Renal cortical epithelial cell (primary cell): ENCODE measurements around the gene HMCN1. TPM values are rescaled to one million over a fixed set of nuclear protein-coding genes. Genes with fewer than 3 reads are reported as not detected.
A peak's percentile ranks its signal among the peaks of the same experiment; 100 is the strongest.
"Not testable (repeated sequence)": the region's sequence is repeated elsewhere in the genome, so short reads cannot be mapped to it uniquely, and the experiment has no call there.

ENCODE experiments used
- DNase-seq: peaks from one replicate; pipeline ENCODE4 v3.0.0-alpha.2; 2011; ENCODE audit warnings: low read depth
- total RNA-seq: library from RNA; depleted of rRNA; stranded (reverse); fragments of >200 nt; gene quantifications from 2 replicates; pipeline ENCODE4 v1.2.3, GENCODE V29; 2014

HMCN1 gene
- total RNA-seq, 1 donor from 2014 or later: 57.9 TPM

DNA sequence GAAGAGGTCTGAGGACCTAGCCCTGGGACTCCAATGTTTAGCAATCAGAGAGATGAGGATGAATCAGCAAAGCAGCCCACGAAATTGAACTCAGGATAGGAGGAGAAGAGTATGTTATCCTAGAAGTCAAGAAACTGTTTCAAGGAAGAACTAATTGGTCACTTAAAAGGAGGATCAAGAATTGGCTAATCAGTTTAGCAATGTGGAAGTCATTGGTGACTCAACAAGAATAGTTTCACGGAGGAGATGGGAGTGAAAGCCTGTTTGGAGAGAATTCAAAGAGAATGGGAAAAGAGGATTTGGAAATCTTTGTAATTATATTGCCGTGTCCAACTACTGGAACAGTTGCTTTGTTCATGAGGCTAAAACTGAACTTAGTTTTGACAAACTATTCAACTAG is 7.4 kb downstream of the HMCN1 start:
- DNase-seq: no peak

DNA sequence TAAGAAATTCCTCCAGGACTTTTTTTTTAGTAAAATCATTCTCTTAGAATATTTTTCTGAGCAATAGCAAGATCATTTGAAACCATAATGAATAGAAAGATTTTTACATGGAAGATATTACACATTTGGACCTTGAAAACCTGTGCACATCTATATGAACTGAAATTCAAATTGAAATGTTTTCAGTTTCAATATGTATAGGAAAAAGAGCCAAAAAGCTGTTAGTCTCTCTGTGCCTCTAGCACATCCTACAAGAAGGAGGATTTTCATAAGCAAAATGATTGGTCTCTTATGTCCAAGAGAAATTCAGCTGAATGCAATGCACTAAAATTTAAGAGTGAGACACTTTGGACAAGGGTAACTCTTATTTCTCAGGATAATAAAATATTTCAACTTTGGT is 8.2 kb downstream of the HMCN1 start:
- DNase-seq: no peak

DNA sequence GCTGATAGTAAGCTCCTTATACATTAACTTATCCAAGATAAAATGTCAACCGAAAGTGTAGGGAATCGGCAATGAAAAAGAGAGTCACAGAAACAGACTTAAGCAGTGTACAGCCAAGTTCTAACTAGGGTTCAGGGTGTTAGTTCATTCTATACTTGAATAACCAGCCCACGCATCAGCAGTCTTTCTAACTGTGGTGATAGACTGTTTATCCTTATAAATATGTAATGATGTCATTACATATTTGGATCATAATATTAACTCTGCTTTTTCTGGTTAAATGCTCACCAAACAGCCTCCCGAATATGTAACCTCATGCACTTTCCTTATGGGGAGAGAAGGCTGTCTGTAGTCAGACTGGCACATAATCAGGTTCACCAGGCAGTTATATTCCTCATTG is 11.0 kb downstream of the HMCN1 start:
- DNase-seq: no peak

DNA sequence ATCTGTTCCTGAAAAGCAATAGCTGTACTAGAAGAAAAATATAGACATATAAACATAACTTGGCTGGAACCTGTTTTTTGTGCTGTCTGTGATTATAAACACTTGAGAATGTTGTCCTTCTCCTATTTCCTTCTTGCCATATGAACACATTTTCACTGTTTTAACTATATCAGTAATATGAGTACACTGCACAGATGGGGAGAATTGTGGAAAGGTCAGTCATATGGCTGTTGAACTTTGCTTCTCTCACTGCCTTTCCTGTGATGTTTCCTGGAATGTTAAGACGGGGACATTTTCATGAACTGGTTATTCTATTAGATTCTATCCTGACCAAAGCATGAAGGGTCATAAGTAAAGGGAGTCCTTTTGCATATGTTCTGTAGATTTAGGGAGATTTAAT is 24.9 kb downstream of the HMCN1 start:
- DNase-seq: no peak

DNA sequence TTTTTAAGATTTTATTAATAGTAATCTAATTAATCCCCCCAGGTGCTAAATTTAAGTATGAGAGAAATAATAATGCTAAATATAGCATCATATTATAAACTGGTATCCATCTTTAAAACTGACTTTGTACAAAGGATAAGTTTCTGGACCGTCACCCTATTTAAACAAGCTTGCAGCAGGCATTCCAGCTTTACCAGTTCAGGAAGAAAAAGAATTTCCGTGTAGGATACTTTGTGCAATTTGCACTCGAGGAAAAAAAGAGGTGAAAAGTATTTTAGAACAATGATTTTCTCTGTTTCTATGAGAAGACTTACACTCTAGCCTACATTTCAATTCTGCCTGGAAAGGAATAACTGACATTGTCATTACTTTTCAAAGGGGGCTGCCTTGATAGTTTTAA is 27.6 kb downstream of the HMCN1 start:
- no peak for DNase-seq

DNA sequence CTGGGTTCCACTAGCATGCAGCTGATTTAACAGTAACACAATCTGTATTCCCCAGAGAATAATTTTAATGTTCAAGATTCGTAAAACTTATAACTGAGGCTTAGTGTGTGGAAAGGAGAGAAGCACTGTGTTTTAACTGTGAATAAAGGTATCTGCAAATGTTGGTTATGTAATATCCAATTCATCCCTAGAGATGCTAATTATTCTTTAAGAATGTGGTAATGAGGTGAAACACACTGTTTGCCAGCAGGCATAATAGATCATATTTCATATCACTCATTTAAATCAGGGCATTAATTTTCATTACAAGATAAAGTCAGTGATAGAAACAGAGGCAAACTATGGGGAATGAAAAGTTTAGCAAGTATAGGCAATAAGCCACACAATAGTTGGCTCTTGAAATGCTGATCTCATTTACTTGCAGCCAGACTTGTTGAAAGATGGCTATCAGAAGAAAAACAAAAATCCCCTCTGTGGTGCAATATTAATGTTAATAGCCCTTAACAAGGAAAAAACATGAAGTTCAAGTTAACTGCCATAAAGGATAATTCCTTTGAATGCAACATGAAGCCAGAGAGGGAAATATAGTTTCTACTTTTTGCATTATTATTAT is 33.4 kb downstream of the HMCN1 start:
- no peak for DNase-seq

DNA sequence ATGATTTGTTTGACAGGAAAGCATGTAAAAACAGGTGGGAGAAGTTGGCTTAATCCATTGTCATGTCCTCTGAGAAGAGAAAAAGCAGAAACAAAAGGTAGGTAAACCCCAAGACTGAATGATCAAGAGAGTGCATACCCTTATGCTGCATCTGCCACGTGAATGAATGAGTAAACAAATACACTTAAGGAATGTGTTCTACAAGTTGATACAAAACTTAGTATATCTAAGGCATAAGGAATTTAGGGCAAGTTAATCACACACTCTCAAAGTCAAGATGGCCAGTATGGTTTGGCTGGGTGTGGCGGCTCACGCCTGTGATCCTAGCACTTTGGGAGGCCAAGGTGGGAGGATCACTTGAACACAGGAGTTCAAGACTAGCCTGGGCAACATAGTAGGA is 34.2 kb downstream of the HMCN1 start:
- DNase-seq: no peak

DNA sequence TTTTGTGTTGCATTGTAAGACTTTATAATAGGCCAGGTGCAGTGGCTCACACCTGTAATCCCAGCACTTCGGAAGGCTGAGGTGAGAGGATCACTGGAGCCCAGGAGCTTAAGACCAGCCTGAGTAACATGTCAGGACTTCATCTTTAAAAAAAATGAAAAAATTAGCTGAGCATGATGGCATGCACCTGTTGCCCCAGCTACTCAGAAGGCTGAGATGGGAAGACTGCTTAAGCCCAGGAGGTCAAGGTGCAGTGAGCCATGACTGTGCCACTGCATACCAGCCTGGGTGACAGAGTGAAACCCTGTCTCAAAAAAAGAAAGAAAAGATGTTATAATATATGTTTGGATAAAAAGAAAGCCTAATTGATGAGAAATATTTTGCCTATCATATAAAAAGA is 34.9 kb downstream of the HMCN1 start:
- DNase-seq: no peak

DNA sequence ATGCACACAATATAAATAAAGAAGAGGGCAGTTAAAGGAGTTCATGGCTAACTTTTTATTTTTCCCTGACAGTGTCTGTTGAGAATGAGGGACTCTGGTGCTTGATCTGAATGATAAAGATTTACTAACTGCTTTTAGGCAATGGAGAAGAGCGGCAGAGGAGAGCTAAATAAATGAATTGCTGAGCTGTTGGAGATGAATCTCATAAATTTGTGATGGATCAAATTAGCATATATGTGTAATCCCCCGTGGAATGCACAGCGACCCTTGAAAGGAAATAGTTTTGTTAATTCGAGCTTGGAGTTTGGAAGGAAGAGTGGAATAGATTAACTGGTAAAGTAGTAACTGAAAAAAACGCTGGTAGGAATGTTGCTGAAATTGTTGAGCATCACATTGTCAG is 40.2 kb downstream of the HMCN1 start:
- no peak for DNase-seq

DNA sequence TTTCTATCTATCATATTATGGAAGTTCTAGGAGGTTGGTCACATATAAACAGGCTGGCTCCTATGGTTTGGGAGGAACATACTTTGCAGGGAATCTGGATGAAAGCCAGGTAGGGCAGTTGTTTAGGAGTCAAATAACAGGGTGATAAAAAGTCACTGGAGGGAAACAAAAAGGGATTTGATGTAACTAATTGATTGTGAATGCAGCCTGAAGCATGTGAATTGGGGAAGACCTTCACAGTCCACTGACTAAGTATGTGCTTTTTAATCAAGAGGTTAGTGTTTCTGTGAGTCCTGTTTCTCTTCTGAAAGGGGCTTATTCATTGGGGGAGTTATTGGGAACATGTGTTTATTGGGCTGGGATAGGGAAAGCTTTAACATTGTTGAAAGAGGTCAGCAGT is 41.3 kb downstream of the HMCN1 start:
- peak; percentile 91 for DNase-seq

DNA sequence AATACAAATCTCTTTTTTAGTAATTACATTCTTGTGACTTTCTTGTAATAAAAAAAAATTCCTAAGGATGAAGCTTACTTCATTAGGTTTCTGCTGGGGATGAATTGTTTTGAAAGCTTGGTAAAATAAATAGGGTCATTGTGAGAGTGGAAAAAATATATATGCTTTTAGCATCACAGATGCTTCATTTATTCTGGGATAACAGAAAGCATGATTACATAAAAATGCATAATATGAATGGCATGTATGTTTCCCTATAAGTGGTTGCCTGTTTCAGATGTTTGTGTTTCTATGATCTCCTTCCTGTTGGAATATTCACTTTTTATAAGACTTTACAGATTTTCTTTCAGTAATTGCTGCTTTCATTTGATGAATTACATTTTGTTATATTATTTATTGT is 42.3 kb downstream of the HMCN1 start:
- DNase-seq: no peak

DNA sequence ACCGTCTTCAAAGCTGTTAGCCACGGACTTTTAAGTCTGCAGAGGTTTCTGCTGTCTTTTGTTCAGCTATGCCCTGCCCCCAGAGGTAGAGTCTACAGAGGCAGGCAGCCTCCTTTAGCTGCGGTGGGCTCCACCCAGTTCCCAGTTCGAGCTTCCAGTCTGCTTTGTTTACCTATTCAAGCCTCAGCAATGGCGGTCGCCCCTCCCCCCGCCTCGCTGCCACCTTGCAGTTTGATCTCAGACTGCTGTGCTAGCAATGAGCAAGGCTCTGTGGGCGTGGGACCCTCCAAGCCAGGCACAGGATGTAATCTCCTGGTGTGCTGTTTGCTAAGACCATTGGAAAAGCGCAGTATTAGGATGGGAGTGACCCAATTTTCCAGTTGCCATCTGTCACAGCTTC is 49.7 kb downstream of the HMCN1 start:
- DNase-seq: not testable (repeated sequence)

DNA sequence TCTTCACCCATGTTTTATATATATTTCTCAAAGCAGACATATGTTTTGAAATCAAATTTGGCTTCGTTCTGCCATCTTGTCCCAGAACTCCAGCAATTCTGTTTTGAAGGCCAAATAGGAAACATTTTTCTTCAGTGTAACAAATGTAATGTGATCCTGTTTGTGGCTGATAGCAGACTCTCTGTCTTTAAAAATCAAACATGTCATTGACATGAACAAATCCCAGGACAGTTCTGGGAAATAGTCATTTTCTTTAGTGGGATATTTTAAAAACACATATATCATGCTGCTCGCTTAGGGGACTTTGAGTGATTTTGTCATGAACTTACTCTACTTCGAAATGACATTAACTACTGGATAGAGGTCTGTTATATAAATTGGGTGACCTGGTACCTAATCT is 51.4 kb downstream of the HMCN1 start:
- no peak for DNase-seq

DNA sequence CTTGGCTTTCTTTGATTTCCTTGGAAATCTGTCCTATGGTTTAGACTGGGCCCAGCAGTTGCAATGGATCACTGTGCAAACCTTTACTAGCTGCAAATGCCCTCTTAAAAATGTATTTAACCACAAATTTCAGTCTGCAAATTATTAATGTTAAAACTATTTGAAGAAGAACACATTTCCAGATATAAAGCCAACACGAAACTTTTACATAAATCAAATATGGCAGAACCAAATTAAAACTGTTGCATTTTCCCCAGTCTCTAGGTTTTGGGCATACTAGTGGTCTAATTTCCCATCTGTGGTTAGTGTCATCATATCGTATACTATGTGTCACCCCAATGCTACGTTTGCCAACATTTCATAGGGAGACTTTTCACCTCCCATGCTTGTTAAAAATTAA is 52.3 kb downstream of the HMCN1 start:
- no peak for DNase-seq

DNA sequence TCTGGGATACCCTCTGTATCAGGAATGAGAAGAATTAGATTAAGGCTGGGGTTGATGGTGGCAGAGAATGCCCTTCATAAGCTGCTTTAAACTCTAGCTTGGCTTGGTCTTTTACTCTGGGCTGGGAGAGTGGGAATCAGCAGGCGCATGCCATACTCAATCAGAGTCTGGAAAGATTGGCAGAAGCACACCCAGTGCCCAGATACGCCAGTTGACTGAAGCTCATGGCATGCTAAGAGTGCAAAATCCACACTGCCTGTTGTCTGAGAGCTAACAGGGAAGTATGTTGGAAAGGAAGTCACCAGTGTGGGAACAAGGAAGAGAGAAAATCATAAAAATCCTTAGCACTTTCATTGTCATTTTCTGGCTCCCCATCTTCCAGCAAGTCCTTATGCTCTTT is 53.0 kb downstream of the HMCN1 start:
- no peak for DNase-seq

DNA sequence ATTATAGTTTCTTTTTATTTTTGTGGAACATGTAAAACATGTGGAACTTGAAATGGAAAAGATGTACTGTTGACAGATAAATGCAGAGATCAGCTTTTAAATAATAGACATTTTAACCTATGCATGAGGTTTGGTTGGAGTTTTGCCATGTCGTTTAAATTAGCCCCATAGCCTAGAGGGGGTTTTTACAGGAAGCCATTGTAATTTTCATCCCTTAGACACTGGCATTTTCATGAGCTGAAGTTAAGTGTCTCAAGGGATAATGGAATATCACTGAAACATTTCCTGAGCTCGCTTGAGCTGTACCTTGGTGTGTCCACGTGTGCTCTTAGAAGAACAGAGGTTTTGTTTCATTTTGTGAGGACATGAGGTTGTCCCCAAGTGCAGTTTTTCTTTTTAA is 54.2 kb downstream of the HMCN1 start:
- DNase-seq: no peak

DNA sequence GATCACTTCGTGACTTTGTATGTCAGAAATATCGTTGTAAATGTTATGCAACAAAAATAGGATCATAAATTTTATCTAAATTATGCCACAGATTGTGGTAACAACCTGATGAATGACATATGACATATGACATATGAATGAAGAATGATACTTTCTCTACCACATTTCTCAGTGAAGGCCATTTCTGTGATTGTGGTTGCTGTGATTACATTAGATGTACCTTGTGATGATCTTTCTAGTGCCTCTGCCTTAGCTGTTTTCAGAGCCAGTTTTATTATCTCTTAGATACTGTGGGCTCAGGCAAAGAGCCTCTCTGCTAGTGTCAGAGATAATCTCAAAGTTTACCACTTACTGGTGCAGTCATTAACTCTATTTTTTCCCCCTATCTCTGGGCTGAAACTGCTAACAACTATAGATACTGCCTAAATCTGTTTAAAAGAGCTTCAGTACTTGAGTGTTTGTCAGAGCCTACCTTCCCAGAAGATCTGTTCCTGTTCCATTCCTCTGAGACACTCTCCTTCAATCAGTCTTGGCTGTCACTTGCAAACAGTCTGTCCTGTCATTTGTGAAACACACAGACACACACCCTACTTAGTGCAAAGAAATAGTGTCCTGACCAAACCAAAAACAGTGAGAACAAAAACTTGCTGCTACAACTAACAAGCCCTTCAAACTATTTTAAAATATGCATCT is 55.5 kb downstream of the HMCN1 start:
- no peak for DNase-seq

DNA sequence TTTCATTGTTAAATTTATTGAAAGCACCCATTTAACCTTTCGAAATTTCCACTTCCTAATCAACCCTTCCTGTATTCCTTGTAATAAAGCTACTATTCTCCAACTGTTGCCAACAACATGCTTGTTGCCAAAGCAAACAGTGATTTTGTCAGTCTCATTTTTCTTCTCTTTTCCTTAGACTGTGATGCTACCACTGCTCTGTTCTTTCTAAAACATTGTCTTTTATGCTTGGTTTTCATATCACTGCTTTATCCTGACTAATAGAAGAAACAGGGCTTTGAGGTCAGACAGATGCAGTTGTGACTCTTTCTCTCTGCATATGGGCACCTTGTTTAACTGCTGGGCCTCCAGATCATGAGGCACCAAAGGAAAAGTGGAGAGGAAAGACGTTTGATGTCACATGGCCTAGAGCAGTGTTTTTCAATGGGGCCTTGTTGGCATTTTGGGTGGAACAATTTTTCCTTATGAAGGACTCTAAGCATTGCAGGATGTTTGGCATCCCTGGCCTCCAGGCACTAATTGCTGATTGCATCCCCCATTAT is 56.1 kb downstream of the HMCN1 start:
- peak; percentile 31 for DNase-seq

DNA sequence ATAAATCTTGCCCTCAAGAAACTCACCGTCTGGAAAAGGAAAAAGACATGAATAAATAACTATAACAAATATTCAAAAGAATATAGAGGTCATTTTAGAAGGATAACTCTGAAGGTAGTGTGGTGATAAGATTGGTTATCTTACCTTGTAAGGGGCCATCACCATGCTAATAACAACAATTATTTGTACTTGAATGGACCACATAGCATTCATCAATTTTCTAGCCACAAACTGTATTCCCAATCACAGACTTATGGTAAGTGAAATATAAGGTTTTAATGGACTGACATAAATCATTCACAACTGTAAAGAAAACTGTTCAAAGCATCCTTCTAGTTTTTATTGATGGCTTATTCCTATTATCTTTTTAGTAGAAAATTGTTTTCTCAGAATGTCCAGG is 57.8 kb downstream of the HMCN1 start:
- DNase-seq: no peak

DNA sequence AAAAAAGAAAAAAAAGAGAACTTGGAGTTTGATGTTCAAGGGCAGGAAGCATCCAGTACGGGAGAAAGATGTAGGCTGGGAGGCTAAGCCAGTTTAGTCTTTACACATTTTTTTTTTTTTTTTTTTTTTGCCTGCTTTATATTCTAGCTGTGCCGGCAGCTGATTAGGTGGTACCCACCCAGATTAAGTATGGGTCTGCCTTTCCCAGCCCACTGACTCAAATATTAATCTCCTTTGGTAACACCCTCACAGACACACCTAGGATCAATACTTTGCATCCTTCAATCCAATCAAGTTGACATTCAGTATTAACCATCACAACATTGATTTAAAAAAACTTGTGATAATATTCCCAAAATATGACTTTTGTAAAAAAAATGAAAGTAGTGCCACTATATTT is 60.3 kb downstream of the HMCN1 start:
- not testable (repeated sequence) for DNase-seq

DNA sequence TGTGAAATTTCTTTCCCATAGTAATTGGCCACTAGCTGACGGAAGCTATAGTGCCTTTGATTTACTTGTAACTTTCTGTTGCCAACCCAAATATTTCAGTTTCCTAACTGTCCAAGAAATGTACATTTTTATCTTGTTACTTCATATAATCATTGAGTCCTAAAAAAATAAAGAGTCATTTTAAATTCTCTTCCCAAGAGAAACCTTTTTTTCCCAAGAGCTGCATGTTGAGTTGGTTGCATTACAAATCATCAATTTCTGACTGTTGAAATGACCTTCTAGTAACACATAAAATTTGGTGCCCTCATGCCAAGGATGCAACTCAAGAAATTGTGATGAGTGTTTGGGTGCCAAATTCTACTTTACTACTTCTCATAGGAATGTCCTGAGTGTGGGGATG is 61.0 kb downstream of the HMCN1 start:
- no peak for DNase-seq

DNA sequence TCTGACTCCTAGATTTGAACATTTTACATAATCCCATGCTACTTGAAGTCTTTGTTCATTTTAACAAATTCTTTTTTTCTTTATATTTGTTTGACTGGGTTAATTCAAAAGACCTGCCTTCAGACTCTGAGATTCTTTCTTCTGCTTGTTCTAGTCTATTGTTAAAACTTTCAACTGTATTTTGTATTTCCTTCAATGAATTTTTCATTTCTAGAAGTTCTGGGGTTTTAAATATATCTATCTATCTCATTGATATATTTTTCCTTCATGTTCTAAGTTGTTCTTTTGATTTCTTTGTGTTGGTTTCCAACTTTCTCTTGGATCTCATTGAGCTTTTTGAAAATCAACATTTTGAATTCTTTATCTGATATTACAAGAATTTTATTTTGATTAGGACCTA is 64.3 kb downstream of the HMCN1 start:
- no peak for DNase-seq

DNA sequence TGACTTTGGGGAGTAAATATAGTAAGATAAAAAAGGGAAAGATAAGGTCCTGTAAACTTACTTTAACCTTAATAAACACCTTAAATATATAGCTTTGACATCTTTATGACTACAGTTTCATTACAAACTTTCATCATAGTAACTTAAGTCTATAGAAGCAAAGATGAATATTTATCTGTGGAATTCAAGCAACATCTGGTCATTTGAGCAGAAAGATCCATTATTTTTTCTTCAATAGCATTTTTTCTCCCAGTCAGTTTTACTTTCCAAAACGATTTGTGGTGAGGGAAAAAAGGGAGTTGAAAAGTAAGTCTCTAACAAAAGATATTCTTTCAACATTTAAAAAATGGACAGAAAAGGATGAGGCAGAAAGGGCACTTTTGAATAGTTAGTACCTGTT is 69.0 kb downstream of the HMCN1 start:
- no peak for DNase-seq

DNA sequence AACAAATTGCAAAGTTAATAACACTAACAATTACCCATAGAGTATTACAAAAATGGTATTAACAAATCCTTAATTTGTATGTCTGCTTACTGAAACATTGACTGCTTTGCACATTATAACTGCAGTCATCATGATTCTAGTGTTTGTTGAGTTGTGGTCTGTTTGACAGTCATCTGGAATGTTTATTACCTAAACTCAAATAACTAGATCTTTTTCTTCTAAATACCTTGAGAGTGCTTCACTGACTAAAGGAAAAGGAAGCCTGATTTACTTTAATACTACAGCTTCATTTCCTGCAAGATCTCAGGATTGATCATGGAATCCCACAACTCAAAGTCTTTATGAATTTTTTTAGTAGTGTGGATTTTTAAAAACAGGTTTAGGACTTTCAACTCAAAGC is 70.0 kb downstream of the HMCN1 start:
- DNase-seq: peak; percentile 80
